HL-60 (cell line): Measurements from ENCODE around the gene NEUROD6.

Experiments
- DNase-seq, 2 experiments: peaks; one replicate each; pipeline ENCODE4 v3.0.0-alpha.2; 2010 to 2020; ENCODE audit warnings: low read depth in 1 of 2, low spot score in 1 of 2
- H3K27ac ChIP-seq: fragments of 250-450 bp; sonication (Bioruptor Pico); replicated peaks from 2 replicates; pipeline ENCODE4 v1.5.1; 2020; ENCODE audit warnings: mild to moderate bottlenecking, moderate library complexity
- H3K27me3 ChIP-seq: fragments of 250-450 bp; sonication (Bioruptor Pico); 2 replicates; pipeline ENCODE4 v1.5.1; 2021; ENCODE audit warnings: mild to moderate bottlenecking, moderate library complexity; ENCODE audit not compliant: insufficient read depth, poor library complexity, severe bottlenecking
- H3K4me3 ChIP-seq: replicated peaks from 2 replicates; pipeline ENCODE4 v1.5.1; 2011; ENCODE audit warnings: mild to moderate bottlenecking, control low read depth, low read length; ENCODE audit not compliant: insufficient read depth
- GABPA ChIP-seq: IDR thresholded peaks from 2 replicates; pipeline ENCODE4 v1.6.1; 2012; ENCODE audit warnings: low read depth
- POLR2AphosphoS5 ChIP-seq: IDR thresholded peaks from 2 replicates; pipeline ENCODE4 v1.6.1; 2012; ENCODE audit warnings: low read depth
- SPI1 ChIP-seq: IDR thresholded peaks from 2 replicates; pipeline ENCODE4 v1.6.1; 2012; ENCODE audit warnings: low read depth, mild to moderate bottlenecking, borderline replicate concordance
- long read RNA-seq: library from polyadenylated mRNA; unstranded; transcript quantifications from one replicate; pipeline ENCODE4 v2.0.0, GENCODE V29; 2020
- TF ChIP-seq, protein P1 (sequence below): IDR thresholded peaks from one replicate; pipeline ENCODE4 v1.5.1; 2011; ENCODE audit warnings: low read length, control low read depth, inconsistent platforms; ENCODE audit not compliant: insufficient read depth
- TF ChIP-seq, protein P2 (sequence below): IDR thresholded peaks from 2 replicates; pipeline ENCODE4 v1.6.1; 2012; ENCODE audit warnings: low read depth; ENCODE audit not compliant: insufficient replicate concordance

The NEUROD6 gene
- long read RNA-seq = 0 reads

GRCh38 chr7:31340603-31341002 lies at the start of gene NEUROD6:
NEUROD6 (minus strand) TSS chr7:31340726; CDS start chr7:31339268, 1,458 bp downstream.
- Histone ChIP-seq H3K27ac (no peak within 1 kb of the TSS), H3K4me3 (no peak within 1 kb of the TSS), H3K27me3 (peaks cover 37% of the 10 kb centered on the region)
- TF ChIP-seq GABPA (no peak), SPI1 (no peak)
- no peak for DNase-seq

DNA sequence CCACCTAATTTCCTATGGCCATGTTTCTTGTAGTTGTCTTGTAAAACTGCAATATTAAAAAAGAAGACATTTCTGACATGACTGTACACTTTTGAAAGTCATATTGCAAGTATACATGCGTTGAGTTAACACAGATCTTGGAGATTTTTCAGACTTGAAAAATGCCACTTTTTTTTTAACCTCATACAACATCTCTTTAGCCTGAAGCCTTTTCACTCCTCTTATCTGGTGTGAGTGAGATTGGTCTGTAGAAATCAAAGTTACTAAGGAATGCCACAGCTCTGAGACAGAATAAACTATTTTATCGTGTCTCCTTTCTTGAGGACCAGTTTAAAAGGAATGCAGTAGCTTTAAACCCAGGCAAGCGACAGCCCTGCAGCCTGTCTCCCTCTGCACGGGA lies 43.9 kb upstream of the NEUROD6 start:
- Histone ChIP-seq H3K27me3 (no peaks in the 10 kb centered on the region), H3K27ac (no peak overlapping the region), H3K4me3 (no peak overlapping the region)
- no peak for TF ChIP-seq GABPA
- no peak for TF ChIP-seq POLR2AphosphoS5
- TF ChIP-seq, protein P1, sequence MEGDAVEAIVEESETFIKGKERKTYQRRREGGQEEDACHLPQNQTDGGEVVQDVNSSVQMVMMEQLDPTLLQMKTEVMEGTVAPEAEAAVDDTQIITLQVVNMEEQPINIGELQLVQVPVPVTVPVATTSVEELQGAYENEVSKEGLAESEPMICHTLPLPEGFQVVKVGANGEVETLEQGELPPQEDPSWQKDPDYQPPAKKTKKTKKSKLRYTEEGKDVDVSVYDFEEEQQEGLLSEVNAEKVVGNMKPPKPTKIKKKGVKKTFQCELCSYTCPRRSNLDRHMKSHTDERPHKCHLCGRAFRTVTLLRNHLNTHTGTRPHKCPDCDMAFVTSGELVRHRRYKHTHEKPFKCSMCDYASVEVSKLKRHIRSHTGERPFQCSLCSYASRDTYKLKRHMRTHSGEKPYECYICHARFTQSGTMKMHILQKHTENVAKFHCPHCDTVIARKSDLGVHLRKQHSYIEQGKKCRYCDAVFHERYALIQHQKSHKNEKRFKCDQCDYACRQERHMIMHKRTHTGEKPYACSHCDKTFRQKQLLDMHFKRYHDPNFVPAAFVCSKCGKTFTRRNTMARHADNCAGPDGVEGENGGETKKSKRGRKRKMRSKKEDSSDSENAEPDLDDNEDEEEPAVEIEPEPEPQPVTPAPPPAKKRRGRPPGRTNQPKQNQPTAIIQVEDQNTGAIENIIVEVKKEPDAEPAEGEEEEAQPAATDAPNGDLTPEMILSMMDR = no peak
- TF ChIP-seq, protein P2, sequence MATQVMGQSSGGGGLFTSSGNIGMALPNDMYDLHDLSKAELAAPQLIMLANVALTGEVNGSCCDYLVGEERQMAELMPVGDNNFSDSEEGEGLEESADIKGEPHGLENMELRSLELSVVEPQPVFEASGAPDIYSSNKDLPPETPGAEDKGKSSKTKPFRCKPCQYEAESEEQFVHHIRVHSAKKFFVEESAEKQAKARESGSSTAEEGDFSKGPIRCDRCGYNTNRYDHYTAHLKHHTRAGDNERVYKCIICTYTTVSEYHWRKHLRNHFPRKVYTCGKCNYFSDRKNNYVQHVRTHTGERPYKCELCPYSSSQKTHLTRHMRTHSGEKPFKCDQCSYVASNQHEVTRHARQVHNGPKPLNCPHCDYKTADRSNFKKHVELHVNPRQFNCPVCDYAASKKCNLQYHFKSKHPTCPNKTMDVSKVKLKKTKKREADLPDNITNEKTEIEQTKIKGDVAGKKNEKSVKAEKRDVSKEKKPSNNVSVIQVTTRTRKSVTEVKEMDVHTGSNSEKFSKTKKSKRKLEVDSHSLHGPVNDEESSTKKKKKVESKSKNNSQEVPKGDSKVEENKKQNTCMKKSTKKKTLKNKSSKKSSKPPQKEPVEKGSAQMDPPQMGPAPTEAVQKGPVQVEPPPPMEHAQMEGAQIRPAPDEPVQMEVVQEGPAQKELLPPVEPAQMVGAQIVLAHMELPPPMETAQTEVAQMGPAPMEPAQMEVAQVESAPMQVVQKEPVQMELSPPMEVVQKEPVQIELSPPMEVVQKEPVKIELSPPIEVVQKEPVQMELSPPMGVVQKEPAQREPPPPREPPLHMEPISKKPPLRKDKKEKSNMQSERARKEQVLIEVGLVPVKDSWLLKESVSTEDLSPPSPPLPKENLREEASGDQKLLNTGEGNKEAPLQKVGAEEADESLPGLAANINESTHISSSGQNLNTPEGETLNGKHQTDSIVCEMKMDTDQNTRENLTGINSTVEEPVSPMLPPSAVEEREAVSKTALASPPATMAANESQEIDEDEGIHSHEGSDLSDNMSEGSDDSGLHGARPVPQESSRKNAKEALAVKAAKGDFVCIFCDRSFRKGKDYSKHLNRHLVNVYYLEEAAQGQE = no peak
- TF ChIP-seq SPI1 = no peak
- no peak for DNase-seq

DNA sequence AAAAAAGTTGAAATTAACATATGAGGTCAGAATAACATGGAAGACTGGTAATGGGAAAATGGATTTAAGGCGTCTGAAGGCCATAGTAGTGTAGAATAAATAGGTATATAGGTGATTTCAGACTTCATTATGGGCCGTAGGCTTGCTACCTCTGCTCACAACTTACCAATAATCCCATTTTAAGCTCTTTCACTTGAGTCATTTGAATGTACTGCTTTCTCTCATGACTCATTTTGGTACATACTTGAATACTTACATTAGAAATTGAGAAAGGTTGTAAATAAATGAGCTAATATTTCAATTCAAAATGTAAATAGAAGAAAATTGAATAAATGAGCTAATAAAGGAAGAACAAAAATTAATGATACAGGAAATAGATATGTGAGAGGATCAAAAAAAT lies 42.2 kb upstream of the NEUROD6 start:
- H3K4me3 ChIP-seq = no peak overlapping the region
- no peak for TF ChIP-seq SPI1
- TF ChIP-seq, protein P1 = no peak
- TF ChIP-seq POLR2AphosphoS5 = no peak
- TF ChIP-seq, protein P2 = no peak
- no peak for TF ChIP-seq GABPA
- no peak overlapping the region for H3K27ac ChIP-seq
- no peaks in the 10 kb centered on the region for H3K27me3 ChIP-seq
- no peak for DNase-seq

GRCh38 chr7:31373337-31374289 lies 33.1 kb upstream of the NEUROD6 start:
- peaks cover 5% of the 10 kb centered on the region for H3K27me3 ChIP-seq
- H3K4me3 ChIP-seq = no peak overlapping the region
- H3K27ac ChIP-seq = no peak overlapping the region
- TF ChIP-seq SPI1 (no peak), GABPA (no peak), POLR2AphosphoS5 (no peak)
- TF ChIP-seq, protein P1 = peak; percentile 72
- TF ChIP-seq, protein P2 = no peak
- DNase-seq = peak in 1 of 2 experiments; percentile 39
